AG08396 (cell line): ENCODE measurements around the gene LIMS1.

Experiments used
- DNase-seq: peaks from one replicate; pipeline ENCODE4 v3.0.0; 2012; ENCODE audit warnings: low spot score, mixed read lengths

Gene LIMS1

DNA sequence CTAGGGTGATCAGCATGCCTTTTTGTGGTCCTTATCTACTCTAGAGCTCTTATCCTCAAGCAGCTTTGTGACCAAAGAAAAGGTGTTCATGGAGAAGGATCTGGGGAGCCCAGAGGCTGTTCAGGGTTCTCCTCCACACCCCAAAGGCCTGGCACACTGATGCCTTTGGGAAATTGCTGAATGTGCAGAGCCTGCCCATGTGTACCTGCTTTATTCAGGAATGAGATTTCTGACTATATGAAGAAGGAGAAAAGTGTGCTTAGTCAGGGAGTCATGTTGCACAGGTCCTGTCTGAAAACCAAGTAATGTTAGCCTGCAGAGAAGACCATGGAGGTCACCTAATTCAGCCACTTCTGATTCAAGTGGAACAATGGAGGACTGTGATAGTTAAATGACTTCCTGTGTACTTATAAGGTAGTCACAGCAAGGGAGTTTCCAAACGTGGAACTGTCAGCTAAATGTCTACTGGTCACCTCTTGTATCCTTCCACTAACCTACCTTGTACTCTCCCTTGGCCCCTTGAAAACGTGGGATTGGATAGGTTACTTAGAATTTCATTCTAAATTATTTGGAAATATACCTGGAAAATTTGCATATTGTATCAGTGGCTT, 81.3 kb downstream of the LIMS1 start:
- DNase-seq, result no peak

DNA sequence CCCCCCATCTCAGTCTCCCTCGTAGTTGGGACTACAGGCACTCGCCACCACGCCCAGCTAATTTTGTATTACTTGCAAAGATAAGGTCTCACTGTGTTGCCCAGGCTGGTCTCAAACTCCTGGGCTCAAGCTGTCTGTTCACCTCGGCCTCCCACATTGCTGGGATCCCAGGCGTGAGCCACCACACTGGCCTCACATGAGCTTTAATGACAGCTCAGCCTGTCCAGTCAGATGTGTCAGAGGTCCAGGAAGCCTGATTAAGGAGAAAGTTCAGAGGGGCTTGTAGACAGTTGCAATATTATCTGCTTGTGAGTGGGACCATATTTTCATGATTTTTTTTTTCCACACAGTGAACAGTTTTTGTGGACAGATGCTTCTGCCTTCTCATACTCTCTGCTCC, 82.0 kb downstream of the LIMS1 start:
- no peak for DNase-seq

DNA sequence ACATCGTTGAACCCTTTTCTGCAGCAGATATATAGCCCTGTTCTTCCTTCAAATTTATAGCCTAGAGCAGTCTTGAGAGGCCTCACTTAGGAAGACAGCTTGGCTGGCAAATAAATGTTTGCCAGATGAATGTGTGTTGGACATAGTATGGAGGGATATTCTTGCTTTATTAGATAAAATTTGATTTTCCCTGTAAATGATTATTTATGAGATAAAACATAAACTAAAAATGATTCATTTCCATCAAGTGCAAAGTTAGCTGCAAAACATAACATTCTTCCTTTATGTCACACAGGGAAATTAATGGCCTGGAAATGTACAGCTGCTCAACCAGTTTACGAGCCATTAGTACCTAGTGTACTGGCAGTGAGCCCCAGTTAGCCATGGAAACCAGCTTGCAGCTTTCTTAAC, 82.5 kb downstream of the LIMS1 start:
- no peak for DNase-seq

DNA sequence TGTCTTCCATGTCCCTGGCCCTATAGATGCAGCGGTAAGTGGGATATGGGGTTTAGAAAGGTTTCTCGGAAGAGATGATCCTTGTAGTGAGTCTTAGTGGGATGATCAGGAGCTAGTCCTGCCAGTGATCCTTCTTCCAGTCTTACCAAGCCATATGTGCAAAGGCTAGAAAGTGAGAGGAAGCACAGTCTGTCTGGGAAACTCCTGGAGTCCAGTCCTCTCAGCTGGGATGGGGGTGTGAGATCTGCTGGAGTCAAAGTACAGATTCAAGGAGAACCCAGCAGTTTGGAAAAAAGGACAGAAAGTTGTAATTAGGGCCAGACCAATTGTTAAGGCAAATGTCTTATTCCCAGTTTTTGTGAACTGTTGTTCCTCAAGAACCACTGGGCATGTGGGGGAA, 83.3 kb downstream of the LIMS1 start:
- DNase-seq, result no peak

DNA sequence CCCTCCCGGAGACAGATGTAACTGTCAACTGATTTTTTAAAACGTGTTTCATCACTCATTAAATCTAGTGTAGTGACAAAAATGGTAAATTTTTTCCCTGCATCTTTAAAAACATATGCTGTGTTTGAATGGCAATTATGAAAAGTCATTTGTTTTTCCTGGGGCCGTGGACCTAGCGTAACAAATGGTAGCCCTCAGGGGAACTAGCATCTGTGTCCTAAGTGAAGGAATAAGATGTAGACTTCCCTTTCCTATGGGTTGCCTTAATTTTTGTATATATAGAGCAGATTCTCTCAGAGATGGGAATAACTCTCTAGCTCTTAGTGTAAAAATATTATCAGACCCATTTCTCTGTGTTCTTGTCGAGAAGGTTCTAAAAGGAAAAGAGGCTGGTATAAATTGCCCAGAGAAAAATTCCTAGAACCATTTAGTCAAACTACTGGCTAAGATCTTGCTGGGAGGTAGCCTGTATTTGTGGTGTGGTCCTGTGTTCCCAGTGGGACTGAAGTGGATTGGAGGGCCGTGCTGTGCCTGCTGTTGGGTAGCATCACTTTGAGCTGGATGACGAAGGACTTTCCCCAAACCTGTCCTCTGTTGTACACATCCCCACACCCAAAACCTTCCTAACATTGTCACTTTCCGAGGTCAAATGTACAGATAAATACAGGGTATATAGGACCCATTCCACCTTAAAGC, 85.8 kb downstream of the LIMS1 start:
- DNase-seq, result no peak

DNA sequence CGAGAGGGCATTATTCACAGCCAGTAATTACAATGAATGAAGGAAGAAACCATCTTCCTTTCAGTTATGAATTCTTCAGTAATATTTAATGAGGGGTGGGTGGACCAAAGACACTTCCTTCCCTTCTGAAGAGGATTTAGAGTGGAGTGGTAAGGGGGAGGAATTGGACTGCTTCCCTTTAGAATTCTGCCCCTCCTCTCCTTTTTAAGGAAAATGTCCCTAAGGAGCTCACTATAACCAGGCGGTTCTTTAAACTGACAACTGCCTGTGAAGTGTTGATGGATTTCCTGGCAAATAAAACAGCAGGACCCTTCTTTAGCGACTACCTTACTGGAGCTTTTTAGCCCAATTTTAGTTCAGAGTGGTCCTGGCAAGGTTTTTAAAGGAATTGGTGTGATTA, 86.4 kb downstream of the LIMS1 start:
- DNase-seq, result no peak

DNA sequence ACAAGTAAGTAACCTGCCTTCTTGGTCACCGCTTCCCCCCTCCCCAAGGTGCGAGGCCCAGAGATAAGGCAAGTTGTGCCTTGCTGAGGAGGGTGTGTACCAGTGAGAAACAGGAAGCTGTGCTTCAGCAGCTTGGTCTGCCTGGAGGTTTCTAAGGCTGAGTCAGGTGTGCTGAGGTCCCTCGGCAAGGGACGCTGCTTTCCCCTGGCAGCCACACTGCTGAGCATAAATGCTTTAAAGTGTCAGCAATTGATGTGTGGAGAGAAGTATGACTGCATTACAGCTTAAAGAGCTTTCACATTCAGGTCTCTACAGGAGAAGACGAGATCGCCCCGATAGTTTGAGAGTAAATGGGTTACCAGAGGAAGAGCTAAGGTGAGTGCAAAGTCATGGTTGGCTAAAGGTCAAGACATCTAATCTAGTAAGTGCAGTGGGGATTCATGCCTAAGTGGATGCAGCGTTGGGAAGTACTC, 86.9 kb downstream of the LIMS1 start:
- DNase-seq, result no peak

DNA sequence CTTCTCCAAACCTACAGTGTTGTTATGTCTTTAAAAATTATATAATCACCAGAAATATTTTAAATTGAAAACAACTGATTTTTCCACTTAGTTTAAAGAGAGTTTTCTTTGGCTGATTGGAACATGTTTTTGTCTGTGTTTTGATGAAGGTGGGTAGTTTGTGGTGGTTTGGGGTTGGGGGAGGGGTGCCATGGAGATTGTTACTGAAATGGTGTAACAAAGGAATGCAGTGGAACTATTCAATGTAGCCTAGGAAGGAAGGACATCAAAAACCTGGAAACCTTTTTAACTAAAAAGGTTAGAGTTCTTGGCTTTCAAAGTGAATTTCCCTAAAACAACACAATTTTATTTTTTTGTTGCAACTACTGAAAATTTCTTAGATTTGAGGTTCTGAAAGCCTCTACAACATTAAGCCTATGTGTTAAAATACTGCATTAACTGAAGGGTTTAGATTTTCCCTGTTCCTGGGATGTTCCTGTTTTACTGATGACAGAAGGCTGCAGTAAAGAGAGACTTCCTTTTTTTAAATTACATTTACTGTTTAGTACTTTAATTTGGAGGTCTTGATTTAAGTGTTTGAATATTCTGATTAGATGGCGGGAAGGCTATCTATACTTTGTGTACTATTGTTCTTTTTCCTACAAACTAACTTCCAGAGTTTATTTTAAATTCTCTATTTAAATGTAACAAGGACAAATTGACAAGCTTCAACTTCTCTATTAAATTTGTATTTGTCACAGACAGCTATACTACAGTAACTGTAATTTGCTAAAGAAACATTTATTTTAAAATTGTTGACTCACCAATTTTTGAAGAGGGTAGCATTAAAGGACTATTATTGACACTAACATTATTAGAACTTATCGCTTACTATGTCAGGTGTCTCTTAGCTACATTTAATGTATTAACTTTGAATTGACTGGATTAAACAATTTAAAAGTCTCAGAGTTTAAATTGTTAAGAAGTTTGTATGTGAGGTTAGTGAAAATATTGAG, 87.7 kb downstream of the LIMS1 start:
- DNase-seq, result no peak

DNA sequence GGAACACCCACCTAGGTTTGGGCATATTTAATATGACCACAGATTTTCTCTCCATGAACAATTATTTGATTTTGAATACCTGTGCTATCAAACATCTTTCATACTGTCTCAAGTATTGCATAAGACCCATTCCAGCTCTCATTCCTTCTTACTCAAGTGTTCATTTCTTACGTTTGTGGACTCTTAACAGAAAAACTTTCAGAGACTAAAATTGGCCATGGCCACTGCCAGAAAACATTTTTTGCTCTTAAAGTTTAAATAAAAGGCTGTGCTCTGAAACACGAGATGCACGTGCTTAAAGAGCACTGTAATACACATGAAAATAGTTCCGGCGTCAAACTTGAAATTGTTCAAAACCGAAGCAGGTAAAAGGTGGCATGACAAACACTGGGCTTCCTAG, 89.3 kb downstream of the LIMS1 start:
- no peak for DNase-seq

DNA sequence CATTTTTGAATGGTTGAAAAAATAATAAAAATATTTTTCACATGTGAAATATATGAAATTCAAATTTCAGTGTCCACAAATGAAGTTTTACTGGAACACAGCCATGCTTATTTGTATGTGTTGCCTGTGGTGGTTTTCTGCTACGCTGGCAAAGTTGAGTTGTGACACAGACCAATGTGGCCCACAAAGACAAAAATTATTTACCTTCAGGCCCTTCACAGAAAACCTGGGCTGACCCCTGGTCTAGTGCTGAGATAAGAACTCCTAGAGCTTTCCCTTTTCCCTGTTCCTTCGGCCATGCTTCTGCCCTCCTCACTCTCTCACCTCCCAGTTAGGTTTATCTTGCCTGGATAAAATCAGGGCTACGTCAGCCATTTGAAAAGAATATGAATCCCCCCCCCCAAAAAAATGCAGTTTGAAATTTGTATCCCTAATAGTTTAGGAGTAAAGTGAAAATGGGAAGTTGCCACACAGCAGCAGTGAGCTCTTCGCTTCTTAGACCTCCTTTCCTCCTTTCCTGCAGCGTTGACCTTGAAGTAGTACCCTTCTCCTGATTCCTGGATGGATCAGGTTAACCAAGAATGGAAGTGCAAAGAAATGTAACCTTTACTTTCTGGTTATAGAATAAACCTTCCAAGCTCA, 91.0 kb downstream of the LIMS1 start:
- DNase-seq, result no peak

DNA sequence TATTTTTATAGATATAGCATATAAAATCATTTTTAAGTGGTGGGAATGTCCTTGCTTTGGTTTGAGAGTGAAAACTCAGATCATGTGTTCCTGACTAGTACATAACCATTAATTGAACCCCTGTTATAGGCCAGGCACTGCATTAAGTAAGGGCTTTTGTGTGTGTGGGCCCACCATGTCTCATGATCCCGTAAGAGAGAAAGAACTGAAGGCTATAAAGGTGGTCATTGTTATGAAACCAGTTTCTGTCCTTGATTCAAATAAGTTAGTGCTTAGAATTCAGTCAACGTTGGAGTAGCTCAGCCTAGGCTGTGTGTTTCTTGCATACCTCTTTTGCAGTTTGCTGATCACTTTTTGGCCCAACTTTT, 91.5 kb downstream of the LIMS1 start:
- no peak for DNase-seq

DNA sequence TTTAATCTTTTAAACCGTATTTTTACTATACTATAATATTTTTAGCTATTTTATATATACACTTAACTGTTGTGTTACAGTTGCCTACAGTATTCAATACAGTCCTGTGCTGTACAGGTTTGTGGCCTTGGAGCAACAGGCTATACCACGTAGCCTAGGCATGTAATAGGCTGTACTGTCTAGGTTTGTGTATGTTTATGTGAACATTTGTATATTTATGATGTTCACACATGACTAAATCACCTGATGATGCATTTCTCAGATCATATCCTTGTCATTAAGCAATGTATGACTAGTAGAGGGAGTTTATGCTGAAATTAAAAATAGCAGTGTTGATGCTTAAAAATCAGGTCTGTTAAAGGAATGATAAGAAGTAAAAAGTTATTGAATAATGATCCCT, 92.7 kb downstream of the LIMS1 start:
- DNase-seq, result no peak

DNA sequence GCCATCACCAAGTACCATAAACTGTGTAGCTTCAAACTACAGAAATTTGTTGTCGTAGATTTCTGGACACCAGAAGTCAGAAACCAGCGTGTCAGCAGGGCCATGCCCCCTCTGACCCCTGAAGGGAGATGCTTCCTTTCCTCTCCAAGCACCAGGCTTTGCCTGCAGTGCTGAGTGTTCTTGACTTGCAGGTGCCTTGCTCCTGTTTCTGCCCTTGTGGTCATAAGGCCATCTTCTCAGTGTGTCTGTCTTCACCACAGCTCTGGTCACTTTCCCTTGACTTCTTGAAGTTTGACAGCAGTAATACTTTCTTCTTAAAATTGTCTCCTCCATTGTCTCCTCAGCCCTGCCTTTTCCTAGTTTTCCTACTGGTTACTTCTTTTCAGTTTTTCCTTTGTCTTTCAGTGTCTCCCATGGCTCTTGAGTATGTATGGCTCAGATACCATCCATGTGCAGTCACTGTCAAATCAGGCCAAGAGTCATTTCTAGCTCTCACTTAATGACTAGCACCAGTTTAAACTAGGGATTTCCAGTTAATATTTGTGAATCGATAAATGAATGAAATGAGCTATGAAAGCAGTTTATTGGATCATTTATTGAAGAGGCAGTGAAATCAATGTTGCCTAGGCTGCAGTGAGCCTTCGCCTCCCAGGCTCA, 93.8 kb downstream of the LIMS1 start:
- DNase-seq, result no peak

DNA sequence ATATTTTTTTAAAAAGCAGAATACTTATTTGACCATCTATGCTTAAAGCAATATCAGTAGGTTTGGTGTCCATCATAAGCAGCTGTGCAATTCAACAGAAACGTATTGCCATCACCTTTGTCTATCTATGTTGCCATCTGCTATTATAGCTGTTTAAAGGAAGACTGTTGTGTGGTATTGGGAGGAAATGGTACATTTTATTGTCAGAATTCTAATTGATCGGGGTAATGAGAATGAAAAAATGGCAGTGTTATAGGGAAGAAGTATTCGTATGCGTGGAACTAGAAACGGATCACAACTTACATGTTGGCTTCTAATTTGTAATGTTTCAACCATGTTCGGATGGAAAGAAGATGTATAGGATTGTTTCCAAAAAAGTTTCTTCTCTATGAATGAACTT, 94.7 kb downstream of the LIMS1 start:
- no peak for DNase-seq

DNA sequence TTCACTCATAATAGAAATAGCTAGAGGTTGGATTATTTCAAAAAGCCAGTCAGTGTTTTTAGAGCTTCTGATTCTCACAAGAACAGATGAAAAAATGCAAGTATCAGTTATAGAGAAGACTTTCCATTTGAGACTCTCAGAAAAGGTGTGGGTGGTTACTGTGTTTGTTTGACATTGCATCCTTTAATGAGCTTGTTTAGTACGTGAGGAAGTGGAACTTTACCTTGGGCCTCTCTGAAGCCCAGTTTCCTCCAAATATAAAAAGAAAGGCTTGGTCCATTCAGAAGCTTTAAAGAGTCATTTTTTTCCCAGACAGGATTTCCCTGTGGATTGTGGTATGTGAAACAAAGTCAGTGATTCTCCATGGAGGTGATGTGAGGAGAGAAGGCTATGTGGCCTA, 95.1 kb downstream of the LIMS1 start:
- no peak for DNase-seq

DNA sequence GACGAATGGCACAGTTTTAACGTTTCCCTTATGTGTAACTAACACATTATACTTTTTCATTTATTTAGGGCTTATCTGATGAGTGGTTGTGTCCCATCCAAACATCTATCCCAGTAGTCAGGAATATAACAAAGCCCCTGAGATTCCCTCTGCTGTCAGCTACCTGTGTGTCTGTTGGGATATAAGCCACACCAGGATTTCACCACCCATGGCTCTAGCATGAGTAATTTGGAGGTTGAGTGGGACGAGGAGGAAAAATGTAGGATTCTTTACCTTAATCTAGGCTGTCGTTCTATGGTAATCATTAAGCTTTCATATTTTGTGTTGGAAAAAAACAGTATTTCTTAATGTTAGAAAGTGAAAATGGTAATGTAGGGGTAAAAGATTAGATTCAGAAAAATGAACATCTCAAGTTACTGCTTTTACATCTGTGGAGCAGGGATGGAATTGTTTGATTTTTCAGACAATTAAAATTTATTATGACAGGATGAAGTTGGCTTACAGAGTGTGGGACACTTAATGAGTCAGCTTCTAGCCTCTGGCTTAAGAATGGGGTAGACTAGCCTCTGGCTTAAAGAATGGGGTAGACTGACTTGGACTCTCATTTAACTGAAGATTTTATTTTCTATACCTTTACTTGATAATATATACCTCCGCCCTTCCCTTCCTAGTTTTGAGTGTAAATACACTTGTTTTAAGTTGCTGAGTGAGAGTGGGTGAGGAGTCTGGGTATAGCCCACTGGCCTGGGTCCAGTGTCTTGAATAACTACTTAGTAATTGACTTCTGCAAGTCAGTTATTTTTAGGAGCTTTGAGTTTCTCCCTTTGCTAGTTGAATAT, 96.5 kb downstream of the LIMS1 start:
- no peak for DNase-seq

DNA sequence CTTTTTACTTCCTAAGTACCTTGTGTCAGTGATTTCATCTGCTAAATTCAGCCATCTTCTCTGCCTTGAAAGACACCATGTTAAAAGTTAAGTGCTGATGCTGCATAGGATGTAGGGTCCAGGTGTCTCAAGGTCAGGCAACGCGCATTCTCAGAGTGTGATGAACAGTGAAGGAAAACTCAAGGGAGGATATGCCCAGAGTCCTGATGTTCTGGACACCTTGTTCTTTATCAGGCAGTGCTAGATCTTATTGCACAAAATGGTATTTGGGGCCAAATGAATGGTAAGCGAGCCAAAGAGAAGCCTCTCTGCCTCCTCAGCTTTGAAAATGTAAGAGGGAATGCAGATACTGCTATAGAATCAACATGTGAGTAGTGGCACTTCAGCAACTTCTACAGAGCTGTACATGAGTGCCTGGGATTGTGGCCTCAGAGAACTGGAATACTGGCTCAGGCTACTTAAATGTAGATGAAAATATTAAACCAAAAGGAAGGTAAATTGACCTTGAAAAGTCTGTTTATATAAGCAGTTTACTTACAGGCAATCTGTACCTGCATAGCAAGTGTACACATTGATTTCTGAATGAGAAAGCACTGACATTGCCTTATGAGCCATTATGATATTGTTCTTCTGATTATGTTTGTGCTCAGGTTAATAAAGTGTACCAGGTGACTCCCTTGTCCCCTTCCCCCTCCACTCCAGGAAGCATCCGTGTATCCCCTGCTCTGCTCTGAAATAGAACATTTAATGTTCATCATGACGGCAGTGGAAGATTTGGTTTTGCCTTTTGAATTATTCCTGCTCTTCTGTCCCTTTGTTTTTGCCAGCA, 98.3 kb downstream of the LIMS1 start:
- DNase-seq, result no peak

DNA sequence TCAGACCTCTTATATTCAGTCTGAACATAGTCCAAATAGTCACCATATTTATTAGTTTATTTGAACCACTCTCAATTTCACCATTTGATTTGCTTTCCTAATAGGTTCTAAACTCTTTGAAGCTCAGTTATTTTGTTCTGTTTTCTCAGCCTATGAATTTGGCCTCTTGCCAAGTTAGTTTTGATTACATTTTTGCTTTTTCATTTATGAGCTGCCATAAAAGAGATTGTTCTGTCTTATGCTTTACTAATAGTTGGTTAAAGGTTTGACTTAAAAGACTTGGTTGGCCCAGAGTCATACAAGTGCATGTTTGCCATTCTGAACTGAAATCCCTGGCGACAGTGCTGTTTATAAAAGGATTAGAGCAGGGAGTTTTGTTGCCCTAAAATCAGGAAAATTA, 99.1 kb downstream of the LIMS1 start:
- DNase-seq, result no peak

DNA sequence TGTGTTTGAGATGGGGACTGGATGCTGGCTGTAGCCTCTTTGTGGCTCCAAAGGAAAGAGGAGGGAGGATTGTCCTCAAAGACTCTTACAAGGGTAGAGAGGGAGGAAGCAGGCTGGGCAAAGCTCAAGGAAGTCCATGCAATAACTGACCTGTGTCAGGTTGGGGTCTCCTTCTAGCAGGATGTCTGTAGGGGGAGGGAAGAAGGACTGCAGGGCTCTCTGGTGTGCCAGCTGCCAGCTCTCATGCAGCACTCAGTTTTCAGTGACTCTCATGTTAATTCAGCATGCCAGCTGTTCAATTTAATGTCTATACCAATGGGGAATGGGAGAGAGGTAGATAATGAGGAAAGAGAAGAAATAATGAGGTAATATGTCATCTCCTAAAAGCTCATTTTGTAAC, 99.7 kb downstream of the LIMS1 start:
- no peak for DNase-seq

DNA sequence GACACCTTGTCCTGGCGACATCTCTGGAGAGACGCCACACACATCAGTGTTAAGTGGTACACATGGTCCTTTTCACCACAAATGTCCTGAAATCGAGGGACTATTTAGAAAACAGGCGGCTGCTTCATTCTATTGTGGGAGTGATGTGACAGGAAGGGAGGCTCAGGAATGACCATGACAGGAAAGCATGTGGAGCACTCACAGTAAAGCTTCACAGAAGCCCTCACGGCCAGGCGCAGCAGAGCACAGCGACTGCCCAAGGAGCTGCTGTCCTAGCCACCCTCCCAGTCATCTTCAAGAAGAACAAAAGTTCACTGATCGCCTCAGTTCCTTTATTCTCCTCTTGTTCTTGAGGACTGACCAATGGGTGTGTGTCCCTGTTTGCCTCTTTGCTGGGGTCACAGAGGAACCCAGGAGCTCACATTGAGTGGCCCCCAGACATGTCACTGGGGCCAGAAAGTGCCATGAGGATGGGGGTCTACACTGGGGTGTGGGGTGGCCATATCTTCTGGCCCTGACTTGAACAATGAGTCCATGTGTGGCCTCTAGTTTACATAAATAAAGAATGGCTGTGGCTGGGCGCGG, 100.4 kb downstream of the LIMS1 start:
- DNase-seq, result no peak
